ENCODE results near the gene ADPRH.

The ADPRH gene

GRCh38 chr3:119596398-119596797, 17.1 kb downstream of the ADPRH start:
- DNase-seq (ENCODE audit: low read depth, low spot score): no peak

- DNase-seq (ENCODE audit: low read depth, low spot score): no peak
Observed at GRCh38 chr3:119597548-119598288, 18.4 kb downstream of the ADPRH start, which contains the start of gene PLA1A. PLA1A (plus strand) TSS chr3:119597885; CDS start chr3:119597914, 29 bp downstream.

- no peak for DNase-seq (ENCODE audit: low read depth, low spot score)
Observed at GRCh38 chr3:119598410-119599098, 19.3 kb downstream of the ADPRH start.

- DNase-seq (ENCODE audit: low read depth, low spot score): no peak
Observed at GRCh38 chr3:119599558-119600174, 20.4 kb downstream of the ADPRH start.

- no peak for DNase-seq (ENCODE audit: low read depth, low spot score)
Observed at GRCh38 chr3:119600732-119601131, 21.4 kb downstream of the ADPRH start.

- no peak for DNase-seq (ENCODE audit: low read depth, low spot score)
Observed at GRCh38 chr3:119601154-119601553, 21.9 kb downstream of the ADPRH start.

- no peak for DNase-seq (ENCODE audit: low read depth, low spot score)
Observed at GRCh38 chr3:119602676-119603075, 23.4 kb downstream of the ADPRH start.

- DNase-seq (ENCODE audit: low read depth, low spot score): no peak
Observed at GRCh38 chr3:119604878-119605277, 25.6 kb downstream of the ADPRH start.

GRCh38 chr3:119608405-119609000, 29.2 kb downstream of the ADPRH start:
- no peak for DNase-seq (ENCODE audit: low read depth, low spot score)

GRCh38 chr3:119609301-119609700, 30.0 kb downstream of the ADPRH start:
- no peak for DNase-seq (ENCODE audit: low read depth, low spot score)

GRCh38 chr3:119611664-119612063, 32.4 kb downstream of the ADPRH start:
- no peak for DNase-seq (ENCODE audit: low read depth, low spot score)

- DNase-seq (ENCODE audit: low read depth, low spot score): no peak
Observed at GRCh38 chr3:119613201-119613600, 33.9 kb downstream of the ADPRH start.

- DNase-seq (ENCODE audit: low read depth, low spot score): no peak
Observed at GRCh38 chr3:119613872-119614271, 34.6 kb downstream of the ADPRH start.

- no peak for DNase-seq (ENCODE audit: low read depth, low spot score)
Observed at GRCh38 chr3:119616056-119616455, 36.8 kb downstream of the ADPRH start.

- DNase-seq (ENCODE audit: low read depth, low spot score): no peak
Observed at GRCh38 chr3:119619094-119619493, 39.8 kb downstream of the ADPRH start.

- no peak for DNase-seq (ENCODE audit: low read depth, low spot score)
Observed at GRCh38 chr3:119620899-119621298, 41.6 kb downstream of the ADPRH start.

GRCh38 chr3:119624002-119624720, 44.9 kb downstream of the ADPRH start:
- no peak for DNase-seq (ENCODE audit: low read depth, low spot score)

- no peak for DNase-seq (ENCODE audit: low read depth, low spot score)
Observed at GRCh38 chr3:119625451-119626153, 46.3 kb downstream of the ADPRH start.

- DNase-seq (ENCODE audit: low read depth, low spot score): no peak
Observed at GRCh38 chr3:119626196-119626595, 46.9 kb downstream of the ADPRH start.

- no peak for DNase-seq (ENCODE audit: low read depth, low spot score)
Observed at GRCh38 chr3:119627461-119627860, 48.2 kb downstream of the ADPRH start.

- DNase-seq (ENCODE audit: low read depth, low spot score): no peak
Observed at GRCh38 chr3:119628390-119628789, 49.1 kb downstream of the ADPRH start.

Measured in activated naive CD8-positive, alpha-beta T cell treated with anti-CD3 and anti-CD28 coated beads, Interleukin-2, amount 50 U/mL, for 16 hours (primary cell).